ENCODE results near the gene ATP1A2. TPM values are rescaled to one million over a fixed set of nuclear protein-coding genes. Genes with fewer than 3 reads are reported as not detected.
A peak's percentile ranks its signal among the peaks of the same experiment; 100 is the strongest.

The ATP1A2 gene
- total and polyA plus RNA-seq, 10 of the 15 experiments (the other 5 are each of a cell fraction or from before 2014, with no cell fraction given) = 0.15 TPM; not detected in 9

- TF ChIP-seq HDAC6 (IDR thresholded peaks at IDR 0.05; ENCODE audit: unreplicated experiment) = no peak
- TF ChIP-seq, protein P1, sequence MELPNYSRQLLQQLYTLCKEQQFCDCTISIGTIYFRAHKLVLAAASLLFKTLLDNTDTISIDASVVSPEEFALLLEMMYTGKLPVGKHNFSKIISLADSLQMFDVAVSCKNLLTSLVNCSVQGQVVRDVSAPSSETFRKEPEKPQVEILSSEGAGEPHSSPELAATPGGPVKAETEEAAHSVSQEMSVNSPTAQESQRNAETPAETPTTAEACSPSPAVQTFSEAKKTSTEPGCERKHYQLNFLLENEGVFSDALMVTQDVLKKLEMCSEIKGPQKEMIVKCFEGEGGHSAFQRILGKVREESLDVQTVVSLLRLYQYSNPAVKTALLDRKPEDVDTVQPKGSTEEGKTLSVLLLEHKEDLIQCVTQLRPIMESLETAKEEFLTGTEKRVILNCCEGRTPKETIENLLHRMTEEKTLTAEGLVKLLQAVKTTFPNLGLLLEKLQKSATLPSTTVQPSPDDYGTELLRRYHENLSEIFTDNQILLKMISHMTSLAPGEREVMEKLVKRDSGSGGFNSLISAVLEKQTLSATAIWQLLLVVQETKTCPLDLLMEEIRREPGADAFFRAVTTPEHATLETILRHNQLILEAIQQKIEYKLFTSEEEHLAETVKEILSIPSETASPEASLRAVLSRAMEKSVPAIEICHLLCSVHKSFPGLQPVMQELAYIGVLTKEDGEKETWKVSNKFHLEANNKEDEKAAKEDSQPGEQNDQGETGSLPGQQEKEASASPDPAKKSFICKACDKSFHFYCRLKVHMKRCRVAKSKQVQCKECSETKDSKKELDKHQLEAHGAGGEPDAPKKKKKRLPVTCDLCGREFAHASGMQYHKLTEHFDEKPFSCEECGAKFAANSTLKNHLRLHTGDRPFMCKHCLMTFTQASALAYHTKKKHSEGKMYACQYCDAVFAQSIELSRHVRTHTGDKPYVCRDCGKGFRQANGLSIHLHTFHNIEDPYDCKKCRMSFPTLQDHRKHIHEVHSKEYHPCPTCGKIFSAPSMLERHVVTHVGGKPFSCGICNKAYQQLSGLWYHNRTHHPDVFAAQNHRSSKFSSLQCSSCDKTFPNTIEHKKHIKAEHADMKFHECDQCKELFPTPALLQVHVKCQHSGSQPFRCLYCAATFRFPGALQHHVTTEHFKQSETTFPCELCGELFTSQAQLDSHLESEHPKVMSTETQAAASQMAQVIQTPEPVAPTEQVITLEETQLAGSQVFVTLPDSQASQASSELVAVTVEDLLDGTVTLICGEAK (IDR thresholded peaks at IDR 0.05; ENCODE audit: borderline replicate concordance) = no peak
- no peak for TF ChIP-seq ESRRA (IDR thresholded peaks at IDR 0.05; ENCODE audit: low read length)
- no peak for TF ChIP-seq WRNIP1 (IDR thresholded peaks at IDR 0.05; ENCODE audit: borderline replicate concordance, low read depth, low read length)
- TF ChIP-seq SMAD1 (IDR thresholded peaks at IDR 0.05; ENCODE audit: low read depth, partially characterized antibody) = no peak
- TF ChIP-seq HCFC1 (IDR thresholded peaks at IDR 0.05; ENCODE audit: low read length) = no peak
- TF ChIP-seq, protein P2, sequence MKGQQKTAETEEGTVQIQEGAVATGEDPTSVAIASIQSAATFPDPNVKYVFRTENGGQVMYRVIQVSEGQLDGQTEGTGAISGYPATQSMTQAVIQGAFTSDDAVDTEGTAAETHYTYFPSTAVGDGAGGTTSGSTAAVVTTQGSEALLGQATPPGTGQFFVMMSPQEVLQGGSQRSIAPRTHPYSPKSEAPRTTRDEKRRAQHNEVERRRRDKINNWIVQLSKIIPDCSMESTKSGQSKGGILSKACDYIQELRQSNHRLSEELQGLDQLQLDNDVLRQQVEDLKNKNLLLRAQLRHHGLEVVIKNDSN (IDR thresholded peaks at IDR 0.05; ENCODE audit: borderline replicate concordance, extremely low read length, insufficient read depth, low read depth, low read length) = no peak
- peak; percentile 33; the same call in 1 of the 2 replicates for TF ChIP-seq HDGF (IDR thresholded peaks at IDR 0.05)
- TF ChIP-seq CREB1 (IDR thresholded peaks at IDR 0.05; ENCODE audit: low read depth) = 0 out of 2 replicates have a peak, but pooled peaks have one; percentile 0
- no peak for TF ChIP-seq ZBTB4 (CRISPR knock-in tag; IDR thresholded peaks at IDR 0.05)
- TF ChIP-seq ATF7 (IDR thresholded peaks at IDR 0.05; ENCODE audit: low read depth) = no peak
- TF ChIP-seq TCF7 (IDR thresholded peaks at IDR 0.05; ENCODE audit: borderline replicate concordance) = no peak
- no peak for TF ChIP-seq POLR2AphosphoS2 (IDR thresholded peaks at IDR 0.05; ENCODE audit: low read depth, low read length)
- TF ChIP-seq, protein P3, sequence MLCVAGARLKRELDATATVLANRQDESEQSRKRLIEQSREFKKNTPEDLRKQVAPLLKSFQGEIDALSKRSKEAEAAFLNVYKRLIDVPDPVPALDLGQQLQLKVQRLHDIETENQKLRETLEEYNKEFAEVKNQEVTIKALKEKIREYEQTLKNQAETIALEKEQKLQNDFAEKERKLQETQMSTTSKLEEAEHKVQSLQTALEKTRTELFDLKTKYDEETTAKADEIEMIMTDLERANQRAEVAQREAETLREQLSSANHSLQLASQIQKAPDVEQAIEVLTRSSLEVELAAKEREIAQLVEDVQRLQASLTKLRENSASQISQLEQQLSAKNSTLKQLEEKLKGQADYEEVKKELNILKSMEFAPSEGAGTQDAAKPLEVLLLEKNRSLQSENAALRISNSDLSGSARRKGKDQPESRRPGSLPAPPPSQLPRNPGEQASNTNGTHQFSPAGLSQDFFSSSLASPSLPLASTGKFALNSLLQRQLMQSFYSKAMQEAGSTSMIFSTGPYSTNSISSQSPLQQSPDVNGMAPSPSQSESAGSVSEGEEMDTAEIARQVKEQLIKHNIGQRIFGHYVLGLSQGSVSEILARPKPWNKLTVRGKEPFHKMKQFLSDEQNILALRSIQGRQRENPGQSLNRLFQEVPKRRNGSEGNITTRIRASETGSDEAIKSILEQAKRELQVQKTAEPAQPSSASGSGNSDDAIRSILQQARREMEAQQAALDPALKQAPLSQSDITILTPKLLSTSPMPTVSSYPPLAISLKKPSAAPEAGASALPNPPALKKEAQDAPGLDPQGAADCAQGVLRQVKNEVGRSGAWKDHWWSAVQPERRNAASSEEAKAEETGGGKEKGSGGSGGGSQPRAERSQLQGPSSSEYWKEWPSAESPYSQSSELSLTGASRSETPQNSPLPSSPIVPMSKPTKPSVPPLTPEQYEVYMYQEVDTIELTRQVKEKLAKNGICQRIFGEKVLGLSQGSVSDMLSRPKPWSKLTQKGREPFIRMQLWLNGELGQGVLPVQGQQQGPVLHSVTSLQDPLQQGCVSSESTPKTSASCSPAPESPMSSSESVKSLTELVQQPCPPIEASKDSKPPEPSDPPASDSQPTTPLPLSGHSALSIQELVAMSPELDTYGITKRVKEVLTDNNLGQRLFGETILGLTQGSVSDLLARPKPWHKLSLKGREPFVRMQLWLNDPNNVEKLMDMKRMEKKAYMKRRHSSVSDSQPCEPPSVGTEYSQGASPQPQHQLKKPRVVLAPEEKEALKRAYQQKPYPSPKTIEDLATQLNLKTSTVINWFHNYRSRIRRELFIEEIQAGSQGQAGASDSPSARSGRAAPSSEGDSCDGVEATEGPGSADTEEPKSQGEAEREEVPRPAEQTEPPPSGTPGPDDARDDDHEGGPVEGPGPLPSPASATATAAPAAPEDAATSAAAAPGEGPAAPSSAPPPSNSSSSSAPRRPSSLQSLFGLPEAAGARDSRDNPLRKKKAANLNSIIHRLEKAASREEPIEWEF (IDR thresholded peaks at IDR 0.05; ENCODE audit: insufficient replicate concordance, low read depth, low read length) = no peak
- TF ChIP-seq IKZF1 (conservative IDR thresholded peaks at IDR 0.05) = 0 out of 2 replicates have a peak, but pooled peaks have one; percentile 11
Measured at GRCh38 chr1:160097911-160098851, 17.4 kb upstream of the ATP1A2 start, which contains the start of gene IGSF8 (continued).
